Epithelial cell of proximal tubule (primary cell): Measurements from ENCODE around the gene ZNF638. TPM values are rescaled to one million over a fixed set of nuclear protein-coding genes. Genes with fewer than 3 reads are reported as not detected.

Source experiments
- DNase-seq: peaks from one replicate; pipeline ENCODE4 v3.0.0-alpha.2; 2011; ENCODE audit warnings: low read depth
- H3K4me3 ChIP-seq: 2 replicates; pipeline ENCODE4 v1.5.1; 2011; ENCODE audit warnings: low read depth, mild to moderate bottlenecking, low read length
- total RNA-seq: library from RNA; depleted of rRNA; stranded (reverse); fragments of >200 nt; gene quantifications from 2 replicates; pipeline ENCODE4 v1.2.3, GENCODE V29; 2015
- TF ChIP-seq, protein P1 (sequence below): conservative IDR thresholded peaks from 2 replicates; pipeline ENCODE4 v1.5.1; 2012; ENCODE audit warnings: low read depth, mild to moderate bottlenecking, low read length

Gene ZNF638
- total RNA-seq, 1 donor from 2014 or later: 69.0 TPM

DNA sequence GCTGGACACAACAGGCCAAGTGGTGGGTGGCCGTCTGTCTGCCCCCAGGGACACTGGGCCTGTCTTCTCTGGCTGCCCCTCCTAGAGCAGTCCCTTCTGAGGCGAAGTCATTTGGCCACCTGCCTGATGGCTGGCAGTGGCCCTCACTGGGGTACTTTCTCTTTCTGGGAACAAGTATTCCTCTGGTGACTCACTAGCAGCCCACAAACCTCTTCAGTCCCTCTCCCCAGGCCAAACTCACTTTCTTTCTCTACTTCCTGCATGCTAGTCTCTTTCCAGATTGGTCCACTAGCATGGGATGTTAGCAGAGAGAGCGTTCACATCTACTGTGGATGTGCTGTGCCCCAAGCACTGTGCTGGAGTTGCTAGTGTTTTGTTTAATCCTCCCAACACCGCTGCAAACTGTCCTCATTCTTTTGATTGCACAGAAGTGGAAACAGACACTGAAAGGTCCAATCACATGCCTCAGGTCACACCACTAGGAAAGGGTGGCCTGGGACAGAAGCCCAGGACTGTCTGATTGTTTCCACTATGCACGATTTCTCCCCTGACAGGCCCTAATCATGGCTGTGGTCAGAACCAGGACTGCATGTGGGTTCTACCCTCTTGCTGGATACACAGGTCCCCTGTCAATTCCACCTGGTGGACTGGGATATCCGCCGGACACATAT, 127.0 kb downstream of the ZNF638 start:
- TF ChIP-seq, protein P1, sequence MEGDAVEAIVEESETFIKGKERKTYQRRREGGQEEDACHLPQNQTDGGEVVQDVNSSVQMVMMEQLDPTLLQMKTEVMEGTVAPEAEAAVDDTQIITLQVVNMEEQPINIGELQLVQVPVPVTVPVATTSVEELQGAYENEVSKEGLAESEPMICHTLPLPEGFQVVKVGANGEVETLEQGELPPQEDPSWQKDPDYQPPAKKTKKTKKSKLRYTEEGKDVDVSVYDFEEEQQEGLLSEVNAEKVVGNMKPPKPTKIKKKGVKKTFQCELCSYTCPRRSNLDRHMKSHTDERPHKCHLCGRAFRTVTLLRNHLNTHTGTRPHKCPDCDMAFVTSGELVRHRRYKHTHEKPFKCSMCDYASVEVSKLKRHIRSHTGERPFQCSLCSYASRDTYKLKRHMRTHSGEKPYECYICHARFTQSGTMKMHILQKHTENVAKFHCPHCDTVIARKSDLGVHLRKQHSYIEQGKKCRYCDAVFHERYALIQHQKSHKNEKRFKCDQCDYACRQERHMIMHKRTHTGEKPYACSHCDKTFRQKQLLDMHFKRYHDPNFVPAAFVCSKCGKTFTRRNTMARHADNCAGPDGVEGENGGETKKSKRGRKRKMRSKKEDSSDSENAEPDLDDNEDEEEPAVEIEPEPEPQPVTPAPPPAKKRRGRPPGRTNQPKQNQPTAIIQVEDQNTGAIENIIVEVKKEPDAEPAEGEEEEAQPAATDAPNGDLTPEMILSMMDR: no peak
- no peak for DNase-seq

DNA sequence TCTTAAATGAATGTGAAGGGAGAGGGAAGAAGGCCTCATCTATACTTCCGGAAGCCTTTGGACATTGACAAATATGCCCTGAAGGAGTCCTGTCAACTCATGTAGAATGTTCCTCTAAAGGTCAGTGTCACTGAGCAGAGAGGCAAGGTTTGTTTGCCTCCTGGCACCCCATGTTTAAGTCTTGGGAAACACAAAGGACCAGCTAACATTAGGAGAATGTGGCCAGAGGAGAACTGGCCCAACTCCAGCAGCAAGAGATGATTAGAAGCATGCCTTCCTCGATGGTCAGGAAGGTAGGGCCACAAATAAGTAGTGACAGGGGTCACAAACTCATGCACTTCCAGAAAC, 127.5 kb downstream of the ZNF638 start:
- no peak for DNase-seq
- H3K4me3 ChIP-seq: no peak overlapping the region
- TF ChIP-seq, protein P1: no peak

More for the DNA sequence above, 127.0 kb downstream of the ZNF638 start:
- H3K4me3 ChIP-seq: no peak overlapping the region

DNA sequence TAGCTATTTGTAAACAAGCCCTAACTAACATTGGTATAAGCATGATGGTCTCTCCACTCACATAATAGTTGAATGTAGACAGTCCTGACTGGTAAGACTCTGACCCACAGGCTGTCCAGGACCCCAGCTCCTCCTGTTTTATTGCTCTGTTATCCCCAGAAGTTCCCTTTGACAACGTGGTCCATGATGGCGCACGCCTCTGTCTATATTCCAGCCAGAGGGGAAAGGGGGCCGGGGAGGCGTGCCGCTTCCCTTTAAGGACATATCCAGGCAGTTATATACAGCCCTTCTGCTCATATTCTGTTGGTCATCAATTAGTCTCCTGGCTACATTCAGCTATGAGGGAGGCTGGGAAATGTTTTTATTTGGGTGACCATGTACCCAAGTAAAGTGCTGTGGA, 128.5 kb downstream of the ZNF638 start:
- H3K4me3 ChIP-seq: no peak overlapping the region
- TF ChIP-seq, protein P1: no peak
- no peak for DNase-seq

DNA sequence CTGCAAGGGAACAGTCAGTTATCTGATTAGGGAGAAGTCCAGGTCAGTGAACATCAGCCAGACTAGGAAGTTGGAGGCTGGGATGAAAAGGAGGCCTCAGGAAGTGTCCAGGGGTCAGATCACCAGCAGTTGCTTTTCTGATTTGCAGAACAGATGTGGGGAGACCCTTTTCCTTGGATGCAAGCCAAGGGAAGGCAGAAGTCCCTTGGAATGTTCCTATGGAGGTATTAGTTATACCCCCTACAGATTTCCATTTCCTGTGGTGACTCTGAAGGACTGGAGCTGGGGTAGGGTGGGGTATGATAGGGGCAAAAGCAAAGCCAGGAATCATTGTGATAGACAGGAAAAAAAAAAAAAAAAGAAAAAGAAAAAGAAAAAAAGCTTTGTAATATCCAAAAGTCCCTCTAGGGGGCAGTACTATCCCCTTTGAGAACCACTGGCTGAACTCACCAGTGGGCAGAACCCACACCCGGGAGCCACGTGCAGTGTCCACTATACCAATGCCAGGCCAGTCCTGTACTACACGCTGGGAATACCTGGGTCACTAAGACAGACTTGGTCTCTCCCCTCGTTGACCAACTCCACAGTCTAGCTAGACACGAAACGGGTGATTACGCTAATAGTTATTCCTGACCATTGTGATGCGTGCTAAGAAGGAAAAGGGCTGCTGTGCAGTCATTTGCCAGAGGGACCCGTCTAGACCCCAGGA, 129.2 kb downstream of the ZNF638 start:
- DNase-seq: no peak
- TF ChIP-seq, protein P1: peak; percentile 80
- H3K4me3 ChIP-seq: no peak overlapping the region

DNA sequence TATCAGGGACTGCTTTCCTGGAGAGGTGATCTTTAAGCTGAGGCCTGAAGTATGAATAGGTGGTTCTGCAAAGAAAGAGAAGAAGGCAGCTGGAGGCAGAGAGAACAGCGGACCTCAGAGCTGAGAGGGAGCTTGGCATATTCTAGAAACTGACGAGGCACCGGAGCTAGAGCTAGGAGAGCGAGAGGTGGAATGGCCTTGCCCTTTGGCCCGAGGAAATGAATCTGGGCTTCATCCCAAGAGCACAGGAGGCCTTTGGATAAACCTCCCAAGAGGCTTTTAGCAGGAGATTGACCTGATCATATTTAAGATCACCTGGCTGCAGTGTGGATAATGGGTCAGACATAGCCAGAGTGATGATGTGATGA, 129.7 kb downstream of the ZNF638 start:
- TF ChIP-seq, protein P1: no peak
- H3K4me3 ChIP-seq: no peak overlapping the region
- no peak for DNase-seq

DNA sequence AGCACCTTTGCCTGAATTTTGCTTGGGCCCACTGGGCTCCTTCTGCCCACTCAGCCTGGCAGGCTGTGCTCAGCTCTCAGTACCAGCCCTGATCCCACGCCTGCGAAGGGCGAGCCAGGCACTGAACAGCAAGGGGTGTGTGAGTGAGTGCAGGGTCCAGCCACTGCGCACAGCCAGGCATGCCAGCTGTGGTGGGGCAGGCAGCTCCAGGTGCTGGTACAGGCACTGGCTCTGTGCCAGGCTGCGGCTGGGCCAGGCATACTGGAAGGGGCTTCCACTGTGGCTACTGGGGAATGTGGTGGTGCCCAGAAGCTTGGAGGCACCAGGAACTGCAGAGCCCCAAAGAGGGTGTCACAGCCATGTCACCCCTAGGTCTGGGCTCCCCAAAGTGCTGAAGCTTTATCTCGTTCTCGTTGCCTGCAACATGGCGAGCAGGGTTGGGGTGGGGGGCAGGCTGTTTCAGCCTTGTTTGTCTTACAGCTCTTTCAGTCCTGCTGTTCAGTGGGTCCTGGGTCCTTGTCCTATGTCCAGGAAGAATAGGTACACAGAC, 130.5 kb downstream of the ZNF638 start:
- DNase-seq: no peak
- TF ChIP-seq, protein P1: no peak
- H3K4me3 ChIP-seq: no peak overlapping the region
